ENCODE measurements around the gene IQSEC2.

IQSEC2 gene

GRCh38 chrX:53305219-53305995 lies 24.0 kb upstream of the IQSEC2 start:
- H3K4me3 ChIP-seq (replicated peaks; ENCODE audit: low read depth, low read length): no peak overlapping the region
- no peak for DNase-seq (ENCODE audit: extremely low read depth, low read depth)
- TF ChIP-seq CTCF (IDR thresholded peaks at IDR 0.05; ENCODE audit: low read depth, low read length, missing control alignments): no peak

DNA sequence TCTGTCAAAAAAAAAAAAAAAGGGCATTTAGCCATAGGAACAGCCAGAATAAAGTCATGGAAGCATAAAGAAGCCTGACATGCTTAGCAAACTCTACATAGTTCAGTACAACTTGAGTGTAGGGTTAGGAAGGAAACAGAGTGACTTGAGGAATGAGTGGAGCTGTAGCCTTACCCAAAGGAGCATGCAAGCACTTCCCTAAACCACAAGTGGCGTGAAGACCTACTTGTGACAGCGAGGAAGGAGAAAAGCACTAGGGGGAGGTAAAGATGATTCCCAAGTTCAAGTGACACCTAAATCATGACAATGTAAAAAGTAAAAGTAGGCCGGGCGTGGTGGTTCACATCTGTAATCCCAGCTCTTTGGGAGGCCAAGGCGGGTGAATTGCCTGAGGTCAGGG lies 21.8 kb upstream of the IQSEC2 start:
- no peak overlapping the region for H3K4me3 ChIP-seq (replicated peaks; ENCODE audit: low read depth, low read length)
- DNase-seq (ENCODE audit: extremely low read depth, low read depth): no peak
- TF ChIP-seq CTCF (IDR thresholded peaks at IDR 0.05; ENCODE audit: low read depth, low read length, missing control alignments): no peak

- no peak for TF ChIP-seq CTCF (IDR thresholded peaks at IDR 0.05; ENCODE audit: low read depth, low read length, missing control alignments)
- no peak overlapping the region for H3K4me3 ChIP-seq (replicated peaks; ENCODE audit: low read depth, low read length)
- DNase-seq (ENCODE audit: extremely low read depth, low read depth): no peak
These were observed 18.8 kb upstream of the IQSEC2 start for GRCh38 chrX:53300157-53300556.

DNA sequence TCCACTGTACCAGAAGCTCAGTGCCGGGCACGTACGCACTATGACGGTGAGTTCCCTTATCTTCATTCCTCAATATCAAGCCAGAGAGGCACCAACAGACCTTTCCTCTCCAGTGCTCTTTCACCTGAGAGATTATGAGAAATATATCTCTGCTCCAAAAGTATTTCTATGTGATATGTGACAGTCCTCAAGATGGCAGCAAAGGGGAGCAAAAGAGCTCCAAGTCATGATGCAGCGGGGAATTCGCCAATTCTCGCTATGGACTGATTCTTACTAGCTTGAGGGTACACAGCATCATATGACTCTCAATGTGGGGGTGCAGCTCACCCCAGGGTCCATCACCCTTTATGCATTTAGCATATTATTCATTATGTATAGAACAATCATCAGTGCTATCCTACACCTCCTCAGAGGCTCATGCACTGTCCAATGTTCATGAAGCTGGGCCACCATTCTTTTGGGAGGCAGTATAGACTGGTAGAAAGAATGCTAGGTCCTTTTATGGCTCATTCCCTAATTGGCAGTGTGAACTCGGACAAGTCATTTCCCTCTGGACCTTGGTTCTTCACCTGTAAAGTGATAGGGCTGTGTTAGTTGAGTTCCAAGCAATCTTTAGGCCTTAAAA lies 12.8 kb upstream of the IQSEC2 start:
- no peak for TF ChIP-seq CTCF (IDR thresholded peaks at IDR 0.05; ENCODE audit: low read depth, low read length, missing control alignments)
- H3K4me3 ChIP-seq (replicated peaks; ENCODE audit: low read depth, low read length): no peak overlapping the region
- DNase-seq (ENCODE audit: extremely low read depth, low read depth): no peak

GRCh38 chrX:53291596-53291995 lies 10.2 kb upstream of the IQSEC2 start:
- TF ChIP-seq CTCF (IDR thresholded peaks at IDR 0.05; ENCODE audit: low read depth, low read length, missing control alignments): no peak
- H3K4me3 ChIP-seq (replicated peaks; ENCODE audit: low read depth, low read length): no peak overlapping the region
- DNase-seq (ENCODE audit: extremely low read depth, low read depth): no peak

GRCh38 chrX:53290441-53291041 lies 9.2 kb upstream of the IQSEC2 start:
- no peak for DNase-seq (ENCODE audit: extremely low read depth, low read depth)
- no peak overlapping the region for H3K4me3 ChIP-seq (replicated peaks; ENCODE audit: low read depth, low read length)
- TF ChIP-seq CTCF (IDR thresholded peaks at IDR 0.05; ENCODE audit: low read depth, low read length, missing control alignments): no peak

Measured in HFF-Myc (cell line).